HK-2 (cell line): ENCODE results near the gene OTOP3.

Experiments
- DNase-seq: peaks from one replicate; pipeline ENCODE4 v3.0.0-alpha.2; 2018; ENCODE audit not compliant: unreplicated experiment

The OTOP3 gene

GRCh38 chr17:74916851-74917199 lies 18.9 kb upstream of the OTOP3 start:
- no peak for DNase-seq

- no peak for DNase-seq
Observed at GRCh38 chr17:74917430-74917829, 18.3 kb upstream of the OTOP3 start.

- DNase-seq, result no peak
Observed at GRCh38 chr17:74918906-74919305, 16.8 kb upstream of the OTOP3 start.

- DNase-seq, result no peak
Observed at GRCh38 chr17:74919440-74920305, 16.0 kb upstream of the OTOP3 start.

GRCh38 chr17:74920306-74920620 lies 15.4 kb upstream of the OTOP3 start:
- DNase-seq, result no peak

GRCh38 chr17:74920642-74921025 lies 15.1 kb upstream of the OTOP3 start:
- DNase-seq, result no peak

- no peak for DNase-seq
Observed at GRCh38 chr17:74921026-74921681, 14.5 kb upstream of the OTOP3 start.

GRCh38 chr17:74921769-74922168 lies 13.9 kb upstream of the OTOP3 start:
- no peak for DNase-seq

- DNase-seq, result no peak
Observed at GRCh38 chr17:74922172-74922571, 13.5 kb upstream of the OTOP3 start.

- no peak for DNase-seq
Observed at GRCh38 chr17:74922694-74923537, 12.8 kb upstream of the OTOP3 start, which contains the start of gene USH1G. TSS of gene USH1G (minus strand) at chr17:74923255. CDS start at chr17:74923073, 182 bp downstream.

GRCh38 chr17:74923538-74924249 lies 12.0 kb upstream of the OTOP3 start:
- DNase-seq, result peak; percentile 74

- no peak for DNase-seq
Observed at GRCh38 chr17:74924250-74924948, 11.3 kb upstream of the OTOP3 start, which contains the start of gene OTOP2. TSS of gene OTOP2 (plus strand) at chr17:74924273. CDS start at chr17:74924633, 360 bp downstream.

GRCh38 chr17:74925242-74925641 lies 10.5 kb upstream of the OTOP3 start:
- no peak for DNase-seq

GRCh38 chr17:74928786-74929185 lies 6.9 kb upstream of the OTOP3 start:
- no peak for DNase-seq

GRCh38 chr17:74930535-74931036 lies 5.1 kb upstream of the OTOP3 start:
- no peak for DNase-seq

GRCh38 chr17:74935048-74935447 lies 650 bp upstream of the OTOP3 start:
- no peak for DNase-seq

GRCh38 chr17:74936470-74936799 lies 737 bp downstream of the OTOP3 start:
- DNase-seq, result no peak

GRCh38 chr17:74937064-74938051 lies 1.7 kb downstream of the OTOP3 start:
- DNase-seq, result no peak

GRCh38 chr17:74938194-74938950 lies 2.7 kb downstream of the OTOP3 start:
- DNase-seq, result no peak
